HG03354 (cell line): Measurements from ENCODE around the gene PCDHGA1.
"Not testable (repeated sequence)": the region's sequence is repeated elsewhere in the genome, so short reads cannot be mapped to it uniquely, and the experiment has no call there.

Source experiments
- ATAC-seq: cut with Tn5 transposase; IDR thresholded peaks from one replicate; pipeline ENCODE4 v1.9.1; 2021; ENCODE audit warnings: mild to moderate bottlenecking; ENCODE audit not compliant: unreplicated experiment, poor library complexity, severe bottlenecking

The PCDHGA1 gene

DNA sequence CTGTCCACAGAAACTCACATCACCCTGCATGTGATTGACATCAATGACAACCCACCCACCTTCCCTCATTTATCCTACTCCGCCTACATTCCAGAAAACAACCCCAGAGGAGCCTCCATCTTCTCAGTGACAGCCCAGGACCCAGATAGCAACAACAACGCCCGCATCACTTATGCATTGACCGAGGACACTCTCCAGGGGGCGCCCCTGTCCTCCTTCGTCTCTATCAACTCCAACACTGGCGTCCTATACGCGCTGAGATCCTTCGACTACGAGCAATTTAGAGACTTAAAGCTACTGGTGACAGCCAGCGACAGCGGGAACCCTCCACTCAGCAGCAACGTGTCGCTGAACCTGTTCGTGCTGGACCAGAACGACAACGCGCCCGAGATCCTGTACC lies 15.0 kb downstream of the PCDHGA1 start:
- no peak for ATAC-seq

DNA sequence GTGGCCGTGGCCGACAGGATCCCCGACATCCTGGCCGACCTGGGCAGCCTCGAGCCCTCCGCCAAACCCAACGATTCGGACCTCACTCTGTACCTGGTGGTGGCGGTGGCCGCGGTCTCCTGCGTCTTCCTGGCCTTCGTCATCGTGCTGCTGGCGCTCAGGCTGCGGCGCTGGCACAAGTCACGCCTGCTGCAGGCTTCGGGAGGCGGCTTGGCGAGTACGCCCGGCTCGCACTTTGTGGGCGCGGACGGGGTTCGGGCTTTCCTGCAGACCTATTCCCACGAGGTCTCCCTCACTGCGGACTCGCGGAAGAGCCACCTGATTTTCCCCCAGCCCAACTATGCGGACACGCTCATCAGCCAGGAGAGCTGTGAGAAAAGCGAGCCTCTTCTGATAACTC lies 15.7 kb downstream of the PCDHGA1 start:
- not testable (repeated sequence) for ATAC-seq

DNA sequence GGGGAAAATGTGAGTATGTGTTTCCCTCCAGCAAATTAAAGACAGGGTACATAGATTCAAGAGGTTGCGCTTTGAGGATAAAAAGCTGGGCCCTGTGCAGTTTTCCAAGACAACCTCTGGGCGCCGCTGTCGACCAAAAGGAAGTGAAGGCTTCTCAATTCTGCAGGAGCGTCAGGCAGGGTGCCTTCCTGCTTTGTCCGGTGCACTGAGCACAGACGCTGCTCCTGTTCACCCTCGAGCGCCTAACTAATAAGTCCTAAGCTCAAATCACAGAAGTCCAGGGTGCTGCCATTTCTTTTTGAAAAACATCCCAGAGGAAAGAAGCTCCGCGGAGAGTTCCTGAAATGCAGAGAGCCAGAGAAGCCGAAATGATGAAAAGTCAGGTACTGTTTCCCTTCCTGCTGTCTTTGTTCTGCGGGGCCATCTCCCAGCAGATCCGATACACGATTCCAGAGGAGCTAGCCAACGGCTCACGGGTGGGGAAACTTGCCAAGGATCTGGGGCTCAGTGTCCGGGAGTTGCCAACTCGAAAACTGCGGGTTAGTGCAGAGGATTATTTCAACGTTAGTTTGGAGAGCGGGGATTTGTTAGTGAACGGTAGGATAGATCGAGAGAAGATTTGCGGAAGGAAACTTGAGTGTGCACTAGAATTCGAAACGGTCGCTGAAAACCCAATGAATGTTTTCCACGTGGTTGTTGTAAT lies 19.8 kb downstream of the PCDHGA1 start, which contains the start of gene PCDHGB1:
Gene PCDHGB1 (plus strand): TSS at position 183 of the 703 bp plus-strand sequence. CDS start 162 bp downstream, at position 345.
- no peak for ATAC-seq

DNA sequence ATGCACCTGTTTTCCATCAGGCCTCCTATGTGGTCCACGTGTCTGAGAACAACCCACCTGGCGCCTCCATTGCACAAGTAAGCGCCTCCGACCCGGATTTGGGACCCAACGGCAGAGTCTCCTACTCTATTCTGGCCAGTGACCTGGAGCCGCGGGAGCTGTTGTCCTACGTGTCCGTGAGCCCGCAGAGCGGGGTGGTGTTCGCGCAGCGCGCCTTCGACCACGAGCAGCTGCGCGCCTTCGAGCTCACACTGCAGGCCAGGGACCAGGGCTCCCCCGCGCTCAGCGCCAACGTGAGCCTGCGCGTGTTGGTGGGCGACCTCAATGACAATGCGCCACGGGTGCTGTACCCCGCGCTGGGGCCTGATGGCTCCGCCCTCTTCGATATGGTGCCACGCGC lies 21.3 kb downstream of the PCDHGA1 start:
- no peak for ATAC-seq

DNA sequence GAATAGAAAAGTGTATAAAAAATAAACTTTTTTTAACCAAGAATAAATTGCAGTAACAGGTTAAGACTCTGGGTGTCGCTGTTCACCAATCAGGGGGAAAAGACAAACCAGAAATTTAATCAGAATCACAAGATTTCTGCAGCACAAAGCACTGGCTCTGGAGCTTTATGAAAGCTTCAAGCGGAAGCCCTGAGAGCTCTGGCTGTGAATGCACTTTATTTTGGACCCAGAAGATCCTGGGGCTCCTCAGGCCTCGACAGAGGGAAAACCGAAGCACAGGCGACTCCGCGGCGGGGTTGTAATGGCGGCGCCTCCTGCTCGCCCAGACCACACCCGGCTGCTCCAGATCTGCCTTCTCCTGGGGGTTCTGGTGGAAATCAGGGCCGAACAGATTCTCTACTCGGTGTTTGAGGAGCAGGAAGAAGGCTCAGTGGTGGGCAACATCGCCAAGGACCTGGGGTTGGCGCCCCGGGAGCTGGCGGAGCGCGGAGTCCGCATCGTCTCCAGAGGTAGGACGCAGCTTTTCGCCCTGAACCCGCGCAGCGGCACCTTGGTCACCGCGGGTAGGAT lies 24.7 kb downstream of the PCDHGA1 start, which contains the start of gene PCDHGA4:
Gene PCDHGA4 (plus strand): TSS at position 122 of the 570 bp plus-strand sequence. CDS start 87 bp downstream, at position 209.
- ATAC-seq, result no peak

DNA sequence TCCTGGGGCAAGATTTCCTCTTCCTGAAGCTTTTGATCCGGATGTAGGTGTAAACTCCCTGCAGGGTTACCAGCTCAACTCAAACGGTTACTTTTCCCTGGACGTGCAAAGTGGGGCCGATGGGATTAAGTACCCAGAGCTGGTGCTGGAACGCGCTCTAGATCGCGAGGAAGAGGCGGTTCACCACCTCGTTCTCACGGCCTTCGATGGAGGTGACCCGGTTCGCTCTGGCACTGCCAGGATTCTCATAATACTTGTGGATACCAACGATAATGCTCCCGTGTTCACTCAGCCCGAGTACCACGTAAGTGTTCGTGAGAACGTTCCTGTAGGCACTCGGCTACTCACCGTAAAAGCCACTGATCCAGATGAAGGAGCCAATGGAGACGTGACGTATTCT lies 25.3 kb downstream of the PCDHGA1 start:
- ATAC-seq, result no peak

DNA sequence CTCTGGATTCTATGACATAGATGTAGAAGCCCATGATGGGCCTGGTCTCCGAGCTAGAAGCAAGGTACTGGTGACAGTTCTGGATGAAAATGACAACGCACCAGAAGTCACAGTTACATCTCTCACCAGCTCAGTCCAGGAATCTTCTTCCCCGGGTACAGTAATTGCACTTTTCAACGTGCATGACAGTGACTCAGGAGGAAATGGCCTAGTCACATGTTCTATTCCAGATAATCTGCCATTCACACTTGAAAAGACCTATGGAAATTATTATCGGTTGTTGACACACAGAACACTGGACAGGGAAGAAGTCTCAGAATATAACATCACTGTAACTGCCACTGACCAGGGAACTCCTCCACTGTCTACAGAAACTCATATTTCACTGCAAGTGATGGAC lies 25.8 kb downstream of the PCDHGA1 start:
- ATAC-seq, result no peak

DNA sequence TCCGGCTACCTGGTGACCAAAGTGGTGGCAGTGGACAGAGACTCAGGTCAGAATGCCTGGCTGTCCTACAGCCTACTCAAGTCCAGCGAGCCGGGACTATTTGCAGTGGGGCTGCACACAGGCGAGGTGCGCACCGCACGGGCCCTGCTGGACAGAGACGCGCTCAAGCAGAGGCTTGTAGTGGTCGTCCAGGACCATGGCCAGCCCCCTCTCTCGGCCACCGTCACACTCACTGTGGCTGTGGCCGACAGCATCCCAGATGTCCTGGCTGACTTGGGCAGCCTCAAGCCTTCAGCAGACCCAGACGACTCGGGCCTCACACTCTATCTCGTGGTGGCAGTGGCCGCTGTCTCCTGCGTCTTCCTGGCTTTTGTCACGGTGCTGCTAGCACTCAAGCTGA lies 26.6 kb downstream of the PCDHGA1 start:
- no peak for ATAC-seq

DNA sequence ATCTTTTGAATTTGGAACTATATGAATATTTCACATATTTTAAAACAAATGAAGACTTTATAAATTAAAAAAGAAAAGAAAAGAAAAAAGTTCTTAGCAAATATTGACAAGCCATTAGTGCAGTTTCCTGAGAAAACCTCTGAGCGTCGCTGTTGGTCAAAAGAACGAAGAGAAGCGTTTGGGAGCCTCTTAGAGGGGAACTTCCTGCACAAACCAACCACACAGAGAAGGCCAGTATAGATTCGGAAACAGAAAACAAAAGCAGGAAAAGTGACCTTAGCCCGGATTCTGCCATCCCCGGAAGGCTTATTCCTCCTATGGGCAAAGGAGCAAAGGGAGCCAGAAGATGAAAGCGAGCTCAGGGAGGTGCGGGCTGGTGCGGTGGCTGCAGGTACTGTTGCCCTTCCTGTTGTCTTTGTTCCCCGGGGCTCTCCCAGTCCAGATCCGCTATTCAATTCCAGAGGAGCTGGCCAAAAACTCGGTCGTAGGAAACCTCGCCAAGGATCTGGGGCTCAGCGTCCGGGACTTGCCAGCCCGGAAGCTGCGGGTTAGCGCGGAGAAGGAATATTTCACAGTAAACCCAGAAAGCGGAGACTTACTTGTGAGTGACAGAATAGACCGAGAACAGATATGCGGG lies 29.6 kb downstream of the PCDHGA1 start, which contains the start of gene PCDHGB2:
Gene PCDHGB2 (plus strand): TSS at position 205 of the 637 bp plus-strand sequence. CDS start 142 bp downstream, at position 347.
- ATAC-seq, result peak; percentile 65

DNA sequence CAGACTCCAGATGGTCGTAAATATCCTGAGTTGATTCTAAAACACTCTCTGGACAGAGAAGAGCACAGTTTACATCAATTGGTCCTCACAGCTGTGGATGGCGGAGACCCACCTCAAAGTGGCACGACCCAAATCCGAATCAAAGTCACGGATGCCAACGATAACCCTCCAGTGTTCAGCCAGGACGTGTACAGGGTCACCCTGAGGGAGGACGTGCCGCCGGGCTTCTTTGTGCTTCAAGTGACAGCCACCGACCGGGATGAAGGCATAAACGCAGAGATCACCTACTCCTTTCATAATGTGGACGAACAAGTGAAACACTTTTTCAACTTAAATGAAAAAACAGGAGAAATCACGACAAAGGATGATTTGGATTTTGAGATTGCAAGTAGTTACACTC lies 30.4 kb downstream of the PCDHGA1 start:
- ATAC-seq, result no peak

DNA sequence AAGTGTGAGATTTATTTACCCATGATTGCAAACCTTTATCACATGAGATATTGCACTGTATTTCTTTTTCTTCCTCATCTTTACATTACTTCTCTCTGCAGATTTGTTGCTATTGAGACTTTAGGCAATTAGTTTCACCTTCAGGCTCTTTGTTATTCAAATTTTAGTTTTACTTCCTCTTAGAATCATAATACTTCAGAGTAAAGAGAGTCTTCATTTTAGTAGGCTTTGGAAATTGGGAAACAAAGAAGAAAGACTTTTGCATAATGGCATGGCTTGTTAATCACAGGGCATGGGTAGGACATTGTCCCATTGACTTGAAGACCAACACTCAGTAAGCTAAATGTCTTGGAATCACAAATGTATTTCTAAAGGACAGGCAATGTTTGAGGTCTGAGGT lies 32.4 kb downstream of the PCDHGA1 start:
- no peak for ATAC-seq

DNA sequence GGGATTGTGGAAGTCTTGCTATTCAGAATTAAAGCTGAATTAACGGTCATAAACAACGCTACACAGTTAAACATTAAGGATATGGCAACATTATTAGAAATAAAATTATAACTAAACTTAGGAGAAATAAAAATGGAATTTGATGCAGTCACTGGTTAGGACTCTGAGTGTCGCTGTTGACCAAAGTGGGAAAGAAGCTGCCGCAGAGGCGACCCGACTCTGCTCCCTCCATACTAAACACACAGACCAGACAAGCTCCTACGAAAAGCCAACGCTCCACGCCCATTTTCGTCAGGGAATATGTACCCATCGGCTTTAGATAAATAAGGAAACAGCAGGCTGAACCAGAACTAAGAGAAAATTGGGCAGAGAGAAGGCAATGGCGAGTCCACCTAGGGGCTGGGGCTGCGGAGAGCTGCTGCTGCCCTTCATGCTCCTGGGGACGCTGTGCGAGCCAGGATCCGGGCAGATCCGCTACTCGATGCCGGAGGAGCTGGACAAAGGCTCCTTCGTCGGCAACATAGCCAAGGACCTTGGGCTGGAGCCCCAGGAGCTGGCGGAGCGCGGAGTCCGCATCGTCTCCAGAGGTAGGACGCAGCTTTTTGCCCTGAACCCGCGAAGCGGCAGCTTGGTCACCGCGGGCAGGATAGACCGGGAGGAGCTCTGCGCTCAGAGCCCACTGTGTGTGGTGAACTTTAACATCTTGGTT lies 33.8 kb downstream of the PCDHGA1 start, which contains the start of gene PCDHGA5:
Gene PCDHGA5 (plus strand): TSS at position 211 of the 709 bp plus-strand sequence. CDS start 169 bp downstream, at position 380.
- no peak for ATAC-seq

DNA sequence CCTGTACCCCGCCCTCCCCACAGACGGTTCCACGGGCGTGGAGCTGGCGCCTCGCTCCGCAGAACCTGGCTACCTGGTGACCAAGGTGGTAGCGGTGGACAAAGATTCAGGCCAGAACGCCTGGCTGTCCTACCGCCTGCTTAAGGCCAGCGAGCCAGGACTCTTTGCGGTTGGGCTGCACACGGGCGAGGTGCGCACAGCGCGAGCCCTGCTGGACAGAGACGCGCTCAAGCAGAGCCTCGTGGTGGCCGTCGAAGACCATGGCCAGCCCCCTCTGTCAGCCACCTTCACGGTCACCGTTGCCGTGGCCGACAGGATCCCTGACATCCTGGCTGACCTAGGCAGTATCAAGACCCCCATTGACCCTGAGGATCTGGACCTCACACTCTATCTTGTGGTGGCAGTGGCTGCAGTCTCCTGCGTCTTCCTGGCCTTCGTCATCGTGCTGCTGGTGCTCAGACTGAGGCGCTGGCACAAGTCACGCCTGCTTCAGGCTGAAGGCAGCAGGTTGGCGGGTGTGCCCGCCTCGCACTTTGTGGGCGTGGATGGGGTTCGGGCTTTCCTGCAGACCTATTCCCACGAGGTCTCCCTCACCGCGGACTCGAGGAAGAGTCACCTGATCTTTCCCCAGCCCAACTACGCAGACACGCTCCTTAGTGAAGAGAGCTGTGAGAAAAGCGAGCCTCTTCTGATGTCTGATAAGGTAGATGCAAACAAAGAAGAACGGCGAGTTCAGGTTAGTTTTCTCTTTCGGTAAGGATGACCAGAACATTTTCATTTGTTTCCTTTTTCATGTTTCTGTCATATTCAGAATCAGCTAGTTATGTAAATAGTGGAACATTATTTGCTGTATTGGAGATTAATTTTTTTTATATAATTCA lies 35.9 kb downstream of the PCDHGA1 start:
- ATAC-seq, result no peak

DNA sequence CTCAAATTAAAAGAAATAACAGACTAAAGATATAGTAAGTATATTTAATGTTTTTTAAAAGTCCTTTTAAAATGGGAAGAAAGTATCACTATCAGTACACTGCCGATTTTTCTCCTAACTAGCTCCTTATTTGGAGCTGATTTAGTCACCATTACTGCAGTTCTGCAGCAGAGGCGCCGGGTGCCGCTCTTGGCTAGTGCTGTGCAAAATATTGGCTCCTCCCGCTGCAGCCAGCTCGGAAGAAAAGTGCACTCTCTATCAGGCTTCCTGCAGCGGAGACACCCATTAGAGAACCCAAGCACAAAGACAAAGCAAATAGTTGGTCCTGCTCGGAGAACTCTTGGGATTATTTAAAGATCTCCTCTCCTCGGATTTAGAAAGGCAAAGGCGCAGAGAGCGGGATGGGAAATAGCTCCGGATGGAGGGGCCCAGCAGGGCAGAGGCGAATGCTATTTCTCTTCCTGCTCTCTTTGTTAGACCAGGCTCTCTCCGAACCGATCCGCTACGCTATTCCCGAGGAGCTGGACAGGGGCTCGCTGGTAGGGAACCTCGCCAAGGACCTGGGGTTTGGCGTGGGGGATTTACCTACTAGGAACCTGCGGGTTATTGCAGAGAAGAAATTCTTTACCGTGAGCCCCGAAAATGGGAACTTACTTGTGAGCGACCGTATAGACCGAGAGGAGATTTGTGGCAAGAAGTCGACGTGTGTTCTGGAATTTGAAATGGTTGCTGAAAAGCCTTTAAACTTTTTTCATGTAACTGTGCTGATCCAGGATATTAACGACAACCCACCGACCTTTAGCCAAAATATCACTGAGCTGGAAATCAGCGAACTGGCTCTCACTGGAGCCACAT lies 39.9 kb downstream of the PCDHGA1 start, which contains the start of gene PCDHGB3:
Gene PCDHGB3 (plus strand): TSS at position 249 of the 855 bp plus-strand sequence. CDS start 153 bp downstream, at position 402.
- peak; percentile 69 for ATAC-seq

DNA sequence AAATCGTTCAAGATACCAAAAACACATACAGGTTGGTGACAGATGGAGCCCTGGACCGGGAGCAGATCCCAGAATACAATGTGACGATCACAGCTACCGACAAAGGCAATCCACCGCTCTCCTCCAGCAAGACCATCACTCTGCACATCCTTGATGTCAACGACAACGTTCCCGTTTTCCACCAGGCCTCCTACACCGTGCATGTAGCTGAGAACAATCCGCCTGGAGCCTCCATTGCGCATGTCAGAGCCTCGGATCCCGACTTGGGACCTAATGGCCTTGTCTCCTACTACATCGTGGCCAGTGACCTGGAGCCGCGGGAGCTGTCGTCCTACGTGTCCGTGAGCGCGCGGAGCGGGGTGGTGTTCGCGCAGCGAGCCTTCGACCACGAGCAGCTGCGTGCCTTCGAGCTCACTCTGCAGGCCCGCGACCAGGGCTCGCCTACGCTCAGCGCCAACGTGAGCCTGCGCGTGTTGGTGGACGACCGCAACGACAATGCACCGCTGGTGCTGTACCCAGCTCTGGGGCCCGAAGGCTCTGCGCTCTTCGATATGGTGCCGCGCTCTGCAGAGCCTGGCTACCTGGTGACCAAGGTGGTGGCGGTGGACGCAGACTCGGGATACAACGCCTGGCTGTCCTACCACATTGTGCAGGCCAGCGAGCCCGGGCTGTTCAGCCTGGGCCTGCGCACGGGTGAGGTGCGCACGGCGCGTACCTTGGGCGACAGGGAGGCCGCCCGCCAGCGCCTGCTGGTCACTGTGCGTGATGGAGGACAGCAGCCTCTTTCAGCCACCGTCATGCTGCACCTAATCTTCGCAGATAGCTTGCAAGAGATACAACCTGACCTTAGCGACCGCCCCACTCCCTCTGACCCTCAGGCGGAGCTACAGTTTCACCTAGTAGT lies 41.5 kb downstream of the PCDHGA1 start:
- ATAC-seq, result no peak

DNA sequence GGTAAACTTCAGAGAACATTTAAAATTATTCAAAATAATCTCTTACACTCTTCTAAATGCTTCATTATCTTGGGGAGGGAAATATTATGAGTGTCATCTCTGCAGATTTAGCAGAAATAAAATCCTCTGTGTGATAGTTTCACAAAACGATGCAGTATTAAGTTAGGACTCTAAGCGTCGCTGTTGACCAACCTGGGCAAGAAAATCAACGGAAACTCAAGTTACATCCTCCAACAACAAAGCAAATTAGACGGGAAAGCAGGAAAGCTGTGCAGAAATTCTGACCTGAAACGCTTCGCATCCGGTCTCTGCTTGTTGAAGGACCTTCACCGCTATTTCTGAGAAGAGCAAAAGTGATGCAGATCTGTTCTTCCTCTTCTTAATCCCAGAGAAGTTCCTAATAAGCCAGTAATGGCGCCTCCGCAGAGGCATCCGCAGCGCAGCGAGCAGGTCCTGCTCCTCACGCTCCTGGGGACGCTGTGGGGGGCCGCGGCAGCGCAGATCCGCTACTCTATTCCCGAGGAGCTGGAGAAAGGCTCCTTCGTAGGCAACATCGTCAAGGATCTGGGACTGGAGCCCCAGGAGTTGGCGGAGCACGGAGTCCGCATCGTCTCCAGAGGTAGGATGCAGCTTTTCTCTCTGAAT lies 43.5 kb downstream of the PCDHGA1 start, which contains the start of gene PCDHGA6:
Gene PCDHGA6 (plus strand): TSS at position 219 of the 645 bp plus-strand sequence. CDS start 193 bp downstream, at position 412.
- no peak for ATAC-seq
